ENCODE data around the gene DHX32. TPM values are rescaled to one million over a fixed set of nuclear protein-coding genes. Genes with fewer than 3 reads are reported as not detected.

The DHX32 gene
- total and polyA plus RNA-seq, 2 of the 4 experiments (the other 2 are of a cell fraction): 15.6 to 27.8 TPM

GRCh38 chr10:125865120-125865519 is 16.0 kb downstream of the DHX32 start:
- H3K36me3 ChIP-seq (ENCODE audit: control insufficient read depth, insufficient read depth, low read length): peaks cover 17% of the 10 kb centered on the region
- no peak overlapping the region for H2AK5ac ChIP-seq (ENCODE audit: low read depth, low read length)
- intact Hi-C loops (cut with micrococcal nuclease) (loop anchor here (5.0 kb wide), 3 partner anchors 117 to 882 kb away; no protein-coding TSS in a partner anchor), dilution Hi-C loops (cut with HindIII; ENCODE audit: low sequenced_read_pairs, unreplicated experiment) (no loop called here), in situ Hi-C loops (cut with MboI; ENCODE audit: low sequenced_read_pairs) (no loop called here)
- no peak overlapping the region for H3K4ac ChIP-seq (ENCODE audit: low read depth, low read length)
- POLR2A ChIA-PET (ENCODE audit: unreplicated experiment): no interaction called here
- no peak overlapping the region for H4K8ac ChIP-seq (ENCODE audit: low read depth in 2 of 2, low read length in 2 of 2)
- no peaks in the 10 kb centered on the region for H3K9me3 ChIP-seq (ENCODE audit: control insufficient read depth, insufficient read depth, low read length)
- no peak overlapping the region for H3K56ac ChIP-seq (ENCODE audit: extremely low read depth, insufficient read depth, low read length)
- no peak overlapping the region for H2BK20ac ChIP-seq (ENCODE audit: low read depth, low read length)
- no peaks in the 10 kb centered on the region for H3K27me3 ChIP-seq (ENCODE audit: control insufficient read depth, insufficient read depth, low read length)
- TF ChIP-seq SMC3 (IDR thresholded peaks at IDR 0.05; ENCODE audit: low read depth, low read length): no peak
- no peak for TF ChIP-seq CEBPB (IDR thresholded peaks at IDR 0.05; ENCODE audit: low read depth, low read length)
- TF ChIP-seq MAFK (IDR thresholded peaks at IDR 0.05; ENCODE audit: low read depth, low read length): peak; percentile 44
- no peak overlapping the region for H2BK5ac ChIP-seq (ENCODE audit: low read depth, low read length, poor library complexity, severe bottlenecking)
- ATAC-seq (ENCODE audit: low read depth): no peak
- H3K79me1 ChIP-seq (ENCODE audit: low read depth in 1 of 2, low read length in 2 of 2): peaks cover 0 to 3% of the 10 kb centered on the region in 2 experiments; a peak in 2 of 4 replicates
- no peak overlapping the region for H3K14ac ChIP-seq (replicated peaks; ENCODE audit: low read depth, low read length)
- 100% methylated on average over 1 of the region's 3 CpGs; no CpG with 5 or more reads in 1 of the 2 experiments for WGBS, 2 experiments (ENCODE audit: extremely low coverage in 2 of 2, insufficient read length in 1 of 2)
- peaks cover 2% of the 10 kb centered on the region; the same call in 1 of the 2 replicates for H3K9me1 ChIP-seq (ENCODE audit: insufficient read depth, low read length)
- no peak overlapping the region for H2AFZ ChIP-seq (replicated peaks; ENCODE audit: low read length, poor library complexity)
- no TSS peak for BruUV-seq (replicated peaks)
- no peak overlapping the region for H4K5ac ChIP-seq (ENCODE audit: low read depth, low read length)
- no peak overlapping the region for H2AK9ac ChIP-seq (replicated peaks; ENCODE audit: low read depth, low read length, poor library complexity)
- CTCF ChIA-PET: interaction anchor here (0.6 to 0.7 kb wide), 3 partner anchors 25 to 508 kb away, joined by 3 read pairs; no protein-coding TSS in a partner anchor
- no peak for DNase-seq
- H3K9ac ChIP-seq (ENCODE audit: low read depth, low read length): no peak overlapping the region
- no peak overlapping the region for H4K91ac ChIP-seq (ENCODE audit: insufficient read depth, low read depth, low read length)
- H3K18ac ChIP-seq (ENCODE audit: low read depth, low read length): no peak overlapping the region
- H2BK120ac ChIP-seq (ENCODE audit: low read depth, low read length): no peak overlapping the region
- H3K23ac ChIP-seq (ENCODE audit: low read depth, low read length): no peak overlapping the region
- H2BK15ac ChIP-seq (ENCODE audit: low read depth, low read length): no peak overlapping the region
- H4K20me1 ChIP-seq (ENCODE audit: insufficient read depth, low read length): peaks cover 4% of the 10 kb centered on the region; the same call in 1 of the 2 replicates
- H3K27ac ChIP-seq (ENCODE audit: insufficient read depth, low read length): no peak overlapping the region
- no peak overlapping the region for H3K4me3 ChIP-seq (ENCODE audit: insufficient read depth, low read depth, low read length)
- peaks cover 2% of the 10 kb centered on the region; the same call in 1 of the 2 replicates for H3K4me1 ChIP-seq (ENCODE audit: control insufficient read depth, insufficient read depth, low read length)
- H3K4me2 ChIP-seq (ENCODE audit: low read depth, low read length): no peak overlapping the region

Measured in IMR-90 (cell line).